Measurements from ENCODE around the gene KIAA1217.

DNA sequence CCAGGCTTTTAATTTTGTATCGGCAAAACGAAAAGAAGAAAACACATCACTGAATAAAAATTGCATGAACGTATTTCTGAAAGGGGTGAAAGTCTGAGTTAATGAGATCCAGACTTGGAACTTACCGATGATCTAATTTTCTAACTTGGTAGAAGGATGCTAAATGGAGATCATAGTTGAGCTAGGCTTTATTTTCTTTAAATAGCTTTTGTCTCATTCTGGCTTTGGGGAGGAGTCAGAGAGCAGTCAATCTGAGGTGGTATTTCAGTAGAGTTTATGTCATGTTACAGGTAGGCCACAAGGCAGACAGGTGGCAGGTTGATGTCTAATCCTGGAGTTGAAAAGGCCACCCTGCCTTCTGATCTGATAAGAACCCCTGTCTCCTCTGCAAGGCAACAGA is 161.9 kb downstream of the KIAA1217 start:
- TF ChIP-seq, protein P1, sequence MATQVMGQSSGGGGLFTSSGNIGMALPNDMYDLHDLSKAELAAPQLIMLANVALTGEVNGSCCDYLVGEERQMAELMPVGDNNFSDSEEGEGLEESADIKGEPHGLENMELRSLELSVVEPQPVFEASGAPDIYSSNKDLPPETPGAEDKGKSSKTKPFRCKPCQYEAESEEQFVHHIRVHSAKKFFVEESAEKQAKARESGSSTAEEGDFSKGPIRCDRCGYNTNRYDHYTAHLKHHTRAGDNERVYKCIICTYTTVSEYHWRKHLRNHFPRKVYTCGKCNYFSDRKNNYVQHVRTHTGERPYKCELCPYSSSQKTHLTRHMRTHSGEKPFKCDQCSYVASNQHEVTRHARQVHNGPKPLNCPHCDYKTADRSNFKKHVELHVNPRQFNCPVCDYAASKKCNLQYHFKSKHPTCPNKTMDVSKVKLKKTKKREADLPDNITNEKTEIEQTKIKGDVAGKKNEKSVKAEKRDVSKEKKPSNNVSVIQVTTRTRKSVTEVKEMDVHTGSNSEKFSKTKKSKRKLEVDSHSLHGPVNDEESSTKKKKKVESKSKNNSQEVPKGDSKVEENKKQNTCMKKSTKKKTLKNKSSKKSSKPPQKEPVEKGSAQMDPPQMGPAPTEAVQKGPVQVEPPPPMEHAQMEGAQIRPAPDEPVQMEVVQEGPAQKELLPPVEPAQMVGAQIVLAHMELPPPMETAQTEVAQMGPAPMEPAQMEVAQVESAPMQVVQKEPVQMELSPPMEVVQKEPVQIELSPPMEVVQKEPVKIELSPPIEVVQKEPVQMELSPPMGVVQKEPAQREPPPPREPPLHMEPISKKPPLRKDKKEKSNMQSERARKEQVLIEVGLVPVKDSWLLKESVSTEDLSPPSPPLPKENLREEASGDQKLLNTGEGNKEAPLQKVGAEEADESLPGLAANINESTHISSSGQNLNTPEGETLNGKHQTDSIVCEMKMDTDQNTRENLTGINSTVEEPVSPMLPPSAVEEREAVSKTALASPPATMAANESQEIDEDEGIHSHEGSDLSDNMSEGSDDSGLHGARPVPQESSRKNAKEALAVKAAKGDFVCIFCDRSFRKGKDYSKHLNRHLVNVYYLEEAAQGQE (IDR thresholded peaks at IDR 0.05; ENCODE audit: insufficient read depth in 1 of 2, low read depth in 2 of 2, low read length in 2 of 2): no peak
- TF ChIP-seq SIN3A (IDR thresholded peaks at IDR 0.05; ENCODE audit: borderline replicate concordance, insufficient read depth, low read length): no peak

Measured in PFSK-1 (cell line).